Tibial nerve (tissue), 4 donors: ENCODE results near the gene CCBE1.

Experiments
- EP300 ChIP-seq, 2 donors: sonication (generic); formaldehyde crosslinking; IDR thresholded peaks; one replicate each; pipeline ENCODE4 v1.6.1; 2017; ENCODE audit warnings: antibody characterized with exemption in 2 of 2, mild to moderate bottlenecking in 1 of 2
- POLR2A ChIP-seq, 2 donors: fragments of 450-650 bp; IDR thresholded peaks; one replicate each; pipeline ENCODE4 v1.6.1; 2017; ENCODE audit warnings: antibody characterized with exemption in 2 of 2, mild to moderate bottlenecking in 2 of 2, moderate library complexity in 2 of 2
- TF ChIP-seq, protein P1 (sequence below), 5 experiments: fragments of 200-600 bp in 3 of 5; fragments of 450-650 bp in 2 of 5; sonication (generic) in 3 of 5; IDR thresholded peaks; one replicate each; pipeline ENCODE4 v1.5.1; 2016 to 2019; ENCODE audit warnings: antibody characterized with exemption in 5 of 5, mild to moderate bottlenecking in 3 of 5, moderate library complexity in 2 of 5

DNA sequence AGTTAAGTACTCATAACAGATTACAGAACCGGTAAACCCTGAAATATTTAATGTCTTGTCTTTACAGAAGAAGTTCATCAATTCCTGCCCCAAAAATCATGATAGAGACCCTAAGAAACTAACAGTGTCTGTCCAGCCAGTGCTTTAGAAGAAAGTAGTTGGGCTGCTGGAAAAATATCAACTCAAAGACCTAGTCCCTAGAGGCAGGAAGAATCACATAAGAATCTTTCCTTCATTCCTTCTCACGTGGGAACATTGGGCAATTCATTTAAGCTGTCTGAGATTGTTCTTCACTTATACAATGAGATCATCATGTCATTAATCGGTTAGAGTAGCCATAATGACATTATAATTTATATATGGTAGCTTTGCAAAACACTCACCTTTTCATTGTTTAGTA, 156.4 kb downstream of the CCBE1 start:
- TF ChIP-seq, protein P1, sequence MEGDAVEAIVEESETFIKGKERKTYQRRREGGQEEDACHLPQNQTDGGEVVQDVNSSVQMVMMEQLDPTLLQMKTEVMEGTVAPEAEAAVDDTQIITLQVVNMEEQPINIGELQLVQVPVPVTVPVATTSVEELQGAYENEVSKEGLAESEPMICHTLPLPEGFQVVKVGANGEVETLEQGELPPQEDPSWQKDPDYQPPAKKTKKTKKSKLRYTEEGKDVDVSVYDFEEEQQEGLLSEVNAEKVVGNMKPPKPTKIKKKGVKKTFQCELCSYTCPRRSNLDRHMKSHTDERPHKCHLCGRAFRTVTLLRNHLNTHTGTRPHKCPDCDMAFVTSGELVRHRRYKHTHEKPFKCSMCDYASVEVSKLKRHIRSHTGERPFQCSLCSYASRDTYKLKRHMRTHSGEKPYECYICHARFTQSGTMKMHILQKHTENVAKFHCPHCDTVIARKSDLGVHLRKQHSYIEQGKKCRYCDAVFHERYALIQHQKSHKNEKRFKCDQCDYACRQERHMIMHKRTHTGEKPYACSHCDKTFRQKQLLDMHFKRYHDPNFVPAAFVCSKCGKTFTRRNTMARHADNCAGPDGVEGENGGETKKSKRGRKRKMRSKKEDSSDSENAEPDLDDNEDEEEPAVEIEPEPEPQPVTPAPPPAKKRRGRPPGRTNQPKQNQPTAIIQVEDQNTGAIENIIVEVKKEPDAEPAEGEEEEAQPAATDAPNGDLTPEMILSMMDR (IDR thresholded peaks at IDR 0.05): no peak
- TF ChIP-seq POLR2A (IDR thresholded peaks at IDR 0.05): no peak
- TF ChIP-seq EP300 (IDR thresholded peaks at IDR 0.05): no peak
